HG03520 (cell line): ENCODE measurements around the gene LYPLA2.
"Not testable (repeated sequence)": the region's sequence is repeated elsewhere in the genome, so short reads cannot be mapped to it uniquely, and the experiment has no call there.

ENCODE experiments used
- ATAC-seq: cut with Tn5 transposase; IDR thresholded peaks from one replicate; pipeline ENCODE4 v1.9.1; 2021; ENCODE audit warnings: mild to moderate bottlenecking, moderate library complexity; ENCODE audit not compliant: unreplicated experiment

Gene LYPLA2

DNA sequence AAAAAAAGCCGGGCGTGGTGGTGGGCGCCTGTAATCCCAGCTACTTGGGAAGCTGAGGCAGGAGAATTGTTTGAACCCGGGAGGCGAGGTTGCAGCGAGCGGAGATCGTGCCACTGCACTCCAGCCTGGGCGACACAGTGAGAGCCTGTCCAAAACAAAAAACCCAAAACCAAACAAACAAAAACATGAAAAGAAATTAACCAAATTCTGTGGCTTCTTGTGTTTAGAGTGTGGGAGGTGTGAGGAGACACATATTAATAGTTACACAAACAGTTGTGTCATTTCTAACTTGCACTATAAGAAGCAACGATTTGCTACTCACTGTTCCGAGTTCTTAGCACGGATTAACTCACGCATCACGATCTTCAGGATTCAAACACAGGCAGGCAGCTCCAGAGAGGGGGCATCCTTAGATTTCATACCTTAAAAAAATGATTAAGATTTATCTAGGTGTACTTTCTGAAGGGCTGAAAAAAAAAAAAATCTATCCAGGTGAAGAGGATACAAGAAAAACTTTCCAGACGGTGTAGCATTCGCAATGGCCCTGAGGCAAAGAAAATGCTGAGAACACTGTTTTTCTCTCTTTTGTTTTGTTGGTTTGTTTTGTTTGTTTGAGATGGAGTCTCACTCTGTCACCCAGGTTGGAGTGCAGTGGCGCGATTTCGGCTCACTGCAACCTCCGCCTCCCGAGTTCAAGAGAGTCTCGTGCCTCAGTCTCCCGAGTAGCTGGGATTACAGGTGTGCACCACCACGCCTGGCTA lies 35.0 kb downstream of the LYPLA2 start:
- no peak for ATAC-seq

- not testable (repeated sequence) for ATAC-seq
Measured at GRCh38 chr1:23826590-23826989, 35.6 kb downstream of the LYPLA2 start.

GRCh38 chr1:23827717-23828116 lies 36.8 kb downstream of the LYPLA2 start:
- ATAC-seq, result no peak

DNA sequence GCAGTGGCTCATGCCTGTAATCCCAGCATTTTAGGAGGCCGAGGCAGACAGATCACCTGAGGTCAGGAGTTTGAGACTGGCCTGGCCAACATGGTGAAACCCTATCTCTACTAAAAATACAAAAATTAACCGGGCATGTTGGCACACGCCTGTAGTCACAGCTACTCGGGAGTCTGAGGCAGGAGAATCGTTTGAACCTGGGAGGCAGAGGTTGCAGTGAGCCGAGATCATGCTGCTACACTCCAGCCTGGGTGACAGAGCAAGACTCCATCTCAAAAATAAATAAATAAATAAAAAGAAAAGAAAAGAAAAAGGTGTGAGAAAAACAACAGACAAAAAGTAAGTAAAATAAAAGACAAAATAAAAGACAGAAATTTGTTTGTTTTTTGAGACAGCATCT lies 43.2 kb downstream of the LYPLA2 start:
- not testable (repeated sequence) for ATAC-seq

- ATAC-seq, result no peak
Measured at GRCh38 chr1:23836037-23836436, 45.1 kb downstream of the LYPLA2 start.

GRCh38 chr1:23837908-23838307 lies 47.0 kb downstream of the LYPLA2 start:
- no peak for ATAC-seq

- no peak for ATAC-seq
Measured at GRCh38 chr1:23838401-23838866, 47.5 kb downstream of the LYPLA2 start.

GRCh38 chr1:23843644-23844043 lies 52.7 kb downstream of the LYPLA2 start:
- no peak for ATAC-seq
